GOT3 (cell line): ENCODE results near the gene YWHAG.
"Not testable (repeated sequence)": the region's sequence is repeated elsewhere in the genome, so short reads cannot be mapped to it uniquely, and the experiment has no call there.

Experiments used
- DNase-seq: peaks from one replicate; lab custom pipeline; 2025; ENCODE audit warnings: mixed read lengths; lab: John Stamatoyannopoulos, UW

The YWHAG gene

DNA sequence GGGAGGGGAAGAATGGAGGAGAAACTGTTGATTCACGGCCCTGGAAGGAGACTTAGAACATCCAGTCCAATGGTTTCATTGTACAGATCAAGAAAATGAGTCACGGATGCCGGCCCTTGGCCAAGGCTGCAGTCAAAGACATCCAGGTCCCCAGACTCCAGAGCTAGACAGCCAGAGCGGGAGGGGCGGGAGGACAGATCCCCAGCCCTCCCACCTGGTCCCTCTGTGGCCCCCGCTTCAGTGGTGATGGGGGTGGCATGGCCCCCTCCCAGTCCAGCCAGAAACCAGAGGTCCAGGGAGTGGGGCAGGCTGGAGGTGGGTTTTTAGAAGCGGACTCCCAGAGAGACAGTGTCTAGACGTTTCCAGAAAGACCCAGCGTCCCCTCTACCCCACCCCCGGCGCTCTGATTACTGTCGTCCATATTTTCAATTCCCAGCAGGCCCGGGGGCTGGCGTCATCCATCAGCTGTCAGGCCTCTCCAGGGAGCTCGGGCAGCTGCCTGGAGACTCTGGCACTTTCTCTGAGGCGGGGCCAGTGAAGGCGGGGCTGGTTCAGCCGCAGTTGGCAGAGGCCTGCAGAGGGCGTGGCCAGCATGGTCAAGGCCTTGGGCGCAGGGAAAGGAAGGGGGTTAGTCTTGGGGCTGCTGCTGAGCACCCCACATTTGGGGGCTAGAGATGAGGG lies 64.3 kb downstream of the YWHAG start:
- peak; percentile 77 for DNase-seq

DNA sequence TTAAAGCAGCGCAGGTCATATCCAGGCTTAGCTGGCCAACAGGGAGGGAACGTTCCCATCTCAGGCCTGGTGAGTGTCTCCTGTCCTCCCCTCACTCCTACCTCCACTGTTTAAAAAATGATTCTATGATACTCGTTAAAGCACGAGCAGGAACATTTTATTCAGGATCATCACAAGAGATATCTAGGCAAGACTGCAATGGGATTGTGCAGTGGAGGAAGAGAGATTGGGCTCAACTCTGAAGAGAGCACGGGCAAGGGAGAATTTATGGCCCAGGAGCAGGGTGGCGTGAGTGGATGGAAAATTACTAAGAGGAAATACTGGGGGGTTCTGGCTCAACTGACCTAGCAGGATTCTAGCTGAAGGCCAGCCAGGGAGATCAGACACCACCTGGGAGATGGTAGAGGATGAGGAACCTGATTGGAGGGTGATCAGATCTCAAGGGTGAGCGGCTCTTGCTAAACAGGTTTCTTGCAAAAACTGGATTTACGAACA lies 65.3 kb downstream of the YWHAG start:
- DNase-seq, result no peak

DNA sequence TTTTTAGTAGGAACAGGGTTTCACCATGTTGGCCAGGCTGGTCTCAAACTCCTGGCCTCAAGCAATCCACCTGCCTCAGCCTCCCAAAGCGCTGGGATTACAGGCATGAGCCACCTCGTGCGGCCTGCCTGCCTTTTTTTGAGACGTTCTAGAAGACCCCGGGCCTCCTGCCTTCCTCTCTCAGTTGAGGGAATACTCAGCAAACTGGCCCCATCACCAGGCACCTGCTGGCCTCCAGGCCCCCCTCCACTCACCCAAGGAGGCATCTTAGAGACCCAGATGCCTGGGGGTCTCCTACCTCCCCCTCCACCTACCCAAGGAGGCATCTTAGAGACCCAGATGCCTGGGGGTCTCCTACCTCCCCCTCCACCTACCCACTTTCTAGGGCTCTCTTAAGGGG lies 65.9 kb downstream of the YWHAG start:
- not testable (repeated sequence) for DNase-seq

GRCh38 chr7:76292213-76292573 lies 66.6 kb downstream of the YWHAG start:
- DNase-seq, result no peak

DNA sequence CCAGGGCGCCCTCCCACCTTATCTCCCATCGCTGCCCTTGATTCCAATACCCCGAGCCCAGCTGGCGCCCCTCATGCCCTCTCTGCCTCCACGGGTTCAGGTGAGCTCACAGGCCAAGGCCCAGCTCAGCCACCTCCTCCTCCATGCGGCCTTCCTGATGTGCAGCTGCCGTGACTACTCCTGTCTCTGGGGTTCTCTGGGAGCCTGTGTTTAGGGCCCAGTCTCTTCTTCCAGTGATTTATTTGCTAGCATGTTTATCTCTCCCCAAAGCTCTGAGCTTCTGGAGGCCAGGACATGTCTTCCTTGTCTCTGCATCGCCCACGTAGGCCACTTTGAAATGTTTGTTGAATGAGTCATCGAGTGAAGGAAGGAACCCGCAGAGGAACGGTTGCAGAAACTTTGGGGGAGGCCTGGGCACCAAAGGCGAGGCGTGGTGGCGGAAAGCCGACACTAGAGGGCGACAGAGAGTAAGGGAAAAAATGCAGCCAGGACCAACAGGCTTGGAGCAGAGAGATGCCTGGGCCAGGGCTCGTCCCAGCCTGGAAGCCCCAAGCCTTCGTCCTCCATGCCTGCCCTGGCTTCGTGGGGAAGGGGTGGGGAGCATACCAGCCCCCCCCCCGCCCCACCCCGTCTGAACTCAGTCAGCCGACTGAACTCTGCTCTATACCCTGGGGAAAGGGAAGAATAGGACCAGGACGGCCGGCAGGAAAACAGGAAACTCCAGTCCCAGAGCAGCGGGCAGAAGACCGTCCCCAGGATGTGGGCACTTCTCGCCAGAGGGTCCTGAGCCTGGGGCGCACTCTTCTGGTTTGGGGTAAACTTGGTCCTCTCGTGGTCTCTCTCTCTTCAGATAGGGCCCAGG lies 67.2 kb downstream of the YWHAG start:
- DNase-seq, result peak; percentile 91

DNA sequence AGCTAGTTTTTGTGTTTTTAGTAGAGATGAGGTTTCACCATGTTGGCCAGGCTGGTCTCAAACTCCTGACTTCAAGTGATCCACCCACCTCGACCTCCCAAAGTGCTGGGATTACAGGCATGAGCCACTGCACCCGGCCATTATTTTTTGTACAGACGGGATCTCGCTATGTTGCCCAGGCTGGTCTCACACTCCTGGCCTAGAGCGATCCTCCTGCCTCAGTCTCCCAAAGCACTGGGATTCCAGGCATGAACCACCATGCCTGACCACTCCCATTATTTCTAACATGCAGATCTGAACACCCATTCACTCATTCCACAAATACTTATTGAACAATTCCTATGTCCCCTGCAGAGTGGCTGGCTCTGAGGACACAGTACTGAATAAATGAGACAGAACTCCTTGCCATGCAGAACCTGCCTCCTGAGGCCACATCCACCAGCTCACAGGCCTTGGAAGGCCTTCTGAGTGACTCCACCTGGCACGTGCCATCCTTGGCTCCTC lies 67.9 kb downstream of the YWHAG start:
- DNase-seq, result not testable (repeated sequence)

GRCh38 chr7:76286842-76287403 lies 71.9 kb downstream of the YWHAG start:
- DNase-seq, result no peak

GRCh38 chr7:76285604-76286374 lies 73.0 kb downstream of the YWHAG start:
- DNase-seq, result no peak

DNA sequence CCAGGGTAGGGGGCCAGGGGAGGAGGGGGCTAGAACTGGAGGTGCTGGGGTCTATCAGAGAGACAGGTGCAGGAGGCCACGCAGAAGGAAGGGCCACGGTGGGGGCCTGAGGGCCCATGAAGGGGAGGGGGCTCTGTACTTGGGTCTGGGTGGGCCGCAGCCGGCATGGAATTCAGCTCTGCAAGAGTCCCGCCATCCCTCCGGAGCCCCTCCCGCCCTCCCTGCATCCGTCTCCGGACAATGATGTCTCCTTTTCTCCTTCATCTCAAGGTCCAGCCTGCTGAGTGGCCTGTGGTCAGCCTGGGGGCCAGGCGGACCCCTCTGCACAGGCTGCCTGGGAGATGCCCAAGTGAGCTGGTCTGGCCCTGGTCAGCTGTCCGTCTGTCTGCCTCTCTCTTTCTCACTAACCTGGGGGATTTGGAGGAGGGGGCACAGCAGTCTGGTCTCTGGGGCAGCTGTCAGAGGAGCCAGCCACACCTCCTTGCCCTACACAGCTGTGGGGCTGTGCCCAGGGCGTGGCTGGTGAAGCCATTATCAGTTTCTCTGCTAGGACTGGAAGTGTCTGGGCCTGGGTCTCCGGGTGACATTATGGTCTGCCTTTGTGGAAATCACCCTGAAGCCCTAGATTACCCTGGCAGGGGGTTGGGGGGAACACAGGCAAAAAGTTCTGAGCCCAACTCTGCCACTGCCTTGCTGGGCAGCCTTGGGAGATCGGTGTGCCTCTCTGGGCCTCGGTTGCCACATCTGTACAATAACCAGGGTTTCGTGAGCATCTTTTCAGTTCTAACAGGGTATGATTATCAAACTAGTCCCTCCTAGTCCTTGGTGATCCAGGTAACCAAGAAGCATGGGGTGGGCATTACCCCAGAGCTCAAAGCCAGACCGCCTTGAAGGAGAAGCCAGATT lies 75.3 kb downstream of the YWHAG start:
- DNase-seq, result no peak

- no peak for DNase-seq
Observed at GRCh38 chr7:76282344-76283253, 76.2 kb downstream of the YWHAG start.

- no peak for DNase-seq
Observed at GRCh38 chr7:76281706-76282343, 77.0 kb downstream of the YWHAG start.

DNA sequence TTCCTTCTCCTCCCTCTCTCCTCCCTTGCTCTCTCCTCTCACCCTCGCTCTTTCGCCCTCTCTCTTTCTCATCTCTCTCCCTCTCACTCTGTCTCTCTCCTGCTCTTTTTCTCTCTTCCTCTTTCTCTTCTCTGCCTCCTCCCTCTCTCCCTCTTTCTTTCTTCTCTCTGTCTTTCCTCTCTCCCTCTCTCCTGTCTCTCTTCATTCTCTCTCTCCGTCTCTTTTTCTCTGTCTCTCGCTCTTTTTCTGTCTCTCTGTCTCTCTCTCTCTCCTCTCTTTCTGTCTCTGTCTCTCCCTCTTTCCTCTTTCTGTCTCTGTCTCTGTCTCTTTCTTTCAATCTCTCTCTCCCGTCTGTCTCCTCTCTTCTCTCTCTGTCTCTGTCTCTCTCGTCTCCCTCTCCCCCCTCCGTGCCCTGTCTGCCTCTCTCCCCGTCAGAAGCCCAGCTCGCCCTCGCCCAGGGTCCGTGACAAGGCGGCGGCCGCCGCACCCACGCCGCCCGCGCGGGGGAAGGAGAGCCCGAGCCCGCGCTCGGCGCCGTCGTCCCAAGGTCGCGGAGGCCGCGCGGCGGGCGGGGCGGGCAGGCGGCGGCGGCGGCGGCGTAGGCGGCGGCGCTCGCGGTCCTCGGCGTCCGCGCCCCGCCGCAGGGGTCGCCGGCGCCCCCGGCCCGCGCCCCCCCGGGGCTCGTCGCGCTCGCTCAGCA lies 77.6 kb downstream of the YWHAG start:
- DNase-seq, result no peak

GRCh38 chr7:76280408-76280807 lies 78.4 kb downstream of the YWHAG start:
- DNase-seq, result no peak

DNA sequence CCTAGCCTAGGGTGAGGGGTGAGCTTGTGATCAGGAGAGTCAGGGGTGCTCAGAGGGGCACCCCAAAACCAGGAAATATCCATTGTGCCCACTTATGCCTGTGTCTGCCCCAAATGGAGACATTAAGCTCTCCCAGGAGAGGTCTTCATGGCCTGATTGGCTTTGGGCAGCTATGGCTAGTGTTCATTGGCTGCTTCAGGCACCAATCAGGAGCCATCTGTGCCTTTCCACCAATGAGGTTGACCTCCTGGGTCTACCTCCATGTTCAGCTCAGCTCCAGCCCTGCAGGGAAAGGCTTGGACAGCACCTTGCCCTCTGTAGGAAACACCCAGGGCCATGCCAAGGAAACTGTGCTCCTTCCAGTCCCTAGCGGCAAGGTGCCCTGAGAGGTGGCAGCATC lies 80.3 kb downstream of the YWHAG start:
- no peak for DNase-seq
